HG03066 (cell line): ENCODE measurements around the gene FNDC3A.

Source experiments
- ATAC-seq: cut with Tn5 transposase; IDR thresholded peaks from one replicate; pipeline ENCODE4 v1.9.1; 2021; ENCODE audit warnings: low read depth; ENCODE audit not compliant: unreplicated experiment

FNDC3A gene

GRCh38 chr13:49213539-49213938 is 237.8 kb downstream of the FNDC3A start:
- ATAC-seq = no peak

GRCh38 chr13:49213997-49214916 is 238.5 kb downstream of the FNDC3A start:
- ATAC-seq = no peak

- ATAC-seq = no peak
Observed at GRCh38 chr13:49214917-49215376, 239.2 kb downstream of the FNDC3A start.

GRCh38 chr13:49216334-49216733 is 240.6 kb downstream of the FNDC3A start:
- no peak for ATAC-seq

- no peak for ATAC-seq
Observed at GRCh38 chr13:49217962-49218492, 242.3 kb downstream of the FNDC3A start.

GRCh38 chr13:49218493-49219051 is 242.9 kb downstream of the FNDC3A start:
- no peak for ATAC-seq

GRCh38 chr13:49219647-49220035 is 243.9 kb downstream of the FNDC3A start:
- ATAC-seq = no peak

- ATAC-seq = no peak
Observed at GRCh38 chr13:49220036-49220855, 244.5 kb downstream of the FNDC3A start, which contains the start of gene MLNR. MLNR (plus strand) TSS chr13:49220338; CDS start chr13:49220338, 0 bp downstream.

- ATAC-seq = no peak
Observed at GRCh38 chr13:49220856-49221589, 245.3 kb downstream of the FNDC3A start.

GRCh38 chr13:49221590-49221965 is 245.9 kb downstream of the FNDC3A start:
- ATAC-seq = no peak

- ATAC-seq = no peak
Observed at GRCh38 chr13:49225223-49226042, 249.7 kb downstream of the FNDC3A start.

GRCh38 chr13:49226613-49227012 is 250.9 kb downstream of the FNDC3A start:
- no peak for ATAC-seq

- ATAC-seq = no peak
Observed at GRCh38 chr13:49234741-49235140, 259.0 kb downstream of the FNDC3A start.

GRCh38 chr13:49235856-49236431 is 260.2 kb downstream of the FNDC3A start:
- no peak for ATAC-seq

- no peak for ATAC-seq
Observed at GRCh38 chr13:49238621-49239020, 262.9 kb downstream of the FNDC3A start.

- no peak for ATAC-seq
Observed at GRCh38 chr13:49240017-49240416, 264.3 kb downstream of the FNDC3A start.

- no peak for ATAC-seq
Observed at GRCh38 chr13:49241296-49241695, 265.6 kb downstream of the FNDC3A start.

- ATAC-seq = no peak
Observed at GRCh38 chr13:49245101-49245500, 269.4 kb downstream of the FNDC3A start.
